ENCODE data around the gene COL9A3. TPM values are rescaled to one million over a fixed set of nuclear protein-coding genes. Genes with fewer than 3 reads are reported as not detected.

The COL9A3 gene
- total and polyA plus RNA-seq, 2 of the 8 experiments (the other 6 are each of a cell fraction or from before 2014, with no cell fraction given), result 21.7 to 80.1 TPM

- TF ChIP-seq TAF7 (optimal IDR thresholded peaks at IDR 0.05; ENCODE audit: borderline replicate concordance, low read depth, low read length) (no peak), SP1 (IDR thresholded peaks at IDR 0.05; ENCODE audit: low read depth, low read length) (no peak), CEBPB (IDR thresholded peaks at IDR 0.05; ENCODE audit: low read depth, low read length) (no peak), HDAC6 (IDR thresholded peaks at IDR 0.05; ENCODE audit: low read depth, low read length) (no peak)
- TF ChIP-seq, protein P1, sequence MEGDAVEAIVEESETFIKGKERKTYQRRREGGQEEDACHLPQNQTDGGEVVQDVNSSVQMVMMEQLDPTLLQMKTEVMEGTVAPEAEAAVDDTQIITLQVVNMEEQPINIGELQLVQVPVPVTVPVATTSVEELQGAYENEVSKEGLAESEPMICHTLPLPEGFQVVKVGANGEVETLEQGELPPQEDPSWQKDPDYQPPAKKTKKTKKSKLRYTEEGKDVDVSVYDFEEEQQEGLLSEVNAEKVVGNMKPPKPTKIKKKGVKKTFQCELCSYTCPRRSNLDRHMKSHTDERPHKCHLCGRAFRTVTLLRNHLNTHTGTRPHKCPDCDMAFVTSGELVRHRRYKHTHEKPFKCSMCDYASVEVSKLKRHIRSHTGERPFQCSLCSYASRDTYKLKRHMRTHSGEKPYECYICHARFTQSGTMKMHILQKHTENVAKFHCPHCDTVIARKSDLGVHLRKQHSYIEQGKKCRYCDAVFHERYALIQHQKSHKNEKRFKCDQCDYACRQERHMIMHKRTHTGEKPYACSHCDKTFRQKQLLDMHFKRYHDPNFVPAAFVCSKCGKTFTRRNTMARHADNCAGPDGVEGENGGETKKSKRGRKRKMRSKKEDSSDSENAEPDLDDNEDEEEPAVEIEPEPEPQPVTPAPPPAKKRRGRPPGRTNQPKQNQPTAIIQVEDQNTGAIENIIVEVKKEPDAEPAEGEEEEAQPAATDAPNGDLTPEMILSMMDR (IDR thresholded peaks at IDR 0.05; ENCODE audit: control extremely low read depth in 1 of 3, insufficient read depth in 1 of 3, low read depth in 1 of 3, low read length in 3 of 3), result no peak
These were observed 23.7 kb upstream of the COL9A3 start (continued) for GRCh38 chr20:62792940-62793756.

Measured in H1 (cell line).